ENCODE measurements around the gene NFKBIE. TPM values are rescaled to one million over a fixed set of nuclear protein-coding genes. Genes with fewer than 3 reads are reported as not detected.

NFKBIE gene
- total and polyA plus RNA-seq, 9 of the 15 experiments (the other 6 are each of a cell fraction or from before 2014, with no cell fraction given): 2.1 to 16.4 (median 11.7) TPM

DNA sequence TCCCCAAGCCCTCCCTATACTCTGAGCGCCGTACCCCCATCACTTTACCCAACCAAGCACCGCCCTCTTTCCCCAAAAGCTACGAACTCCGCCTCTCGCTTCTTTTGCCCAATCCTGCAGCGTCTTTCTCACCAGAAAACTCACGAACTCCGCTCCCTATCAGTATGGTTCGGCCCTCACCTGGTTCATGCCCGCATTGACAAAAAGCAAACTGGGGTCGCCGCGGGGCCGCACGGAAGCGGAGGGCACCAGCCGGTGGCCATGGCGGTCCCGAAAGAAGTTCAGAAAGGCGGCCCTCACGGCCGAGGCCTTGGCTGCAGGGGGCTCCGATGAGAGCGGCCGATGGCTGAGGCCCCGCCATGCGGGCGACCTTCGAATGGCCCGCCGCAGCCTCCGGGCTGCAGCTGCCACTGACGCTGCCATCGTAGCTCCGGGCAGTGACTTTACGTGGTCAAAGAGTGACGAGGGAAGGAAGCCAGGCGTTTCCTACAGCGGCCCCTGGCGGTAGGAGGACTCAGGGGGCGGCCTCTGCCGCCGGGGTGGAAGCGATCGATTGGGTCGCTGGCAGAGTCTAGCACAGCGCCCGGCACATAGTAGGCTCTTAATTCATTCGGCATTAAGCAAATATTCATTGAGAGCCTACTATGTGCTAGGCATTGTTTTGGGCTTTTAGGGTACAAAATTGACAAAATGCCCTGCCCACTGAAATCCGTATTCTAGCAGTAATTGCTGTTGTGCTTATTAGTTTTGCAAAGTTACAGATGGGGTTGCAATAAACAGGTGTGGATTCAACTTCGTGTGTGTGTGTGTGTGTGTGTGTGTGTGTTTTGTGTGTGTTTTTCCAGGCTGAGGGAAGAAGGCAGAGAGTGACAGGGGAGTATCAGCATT is 47.8 kb upstream of the NFKBIE start, which contains the start of gene AARS2 (continued):
- TF ChIP-seq, protein P1, sequence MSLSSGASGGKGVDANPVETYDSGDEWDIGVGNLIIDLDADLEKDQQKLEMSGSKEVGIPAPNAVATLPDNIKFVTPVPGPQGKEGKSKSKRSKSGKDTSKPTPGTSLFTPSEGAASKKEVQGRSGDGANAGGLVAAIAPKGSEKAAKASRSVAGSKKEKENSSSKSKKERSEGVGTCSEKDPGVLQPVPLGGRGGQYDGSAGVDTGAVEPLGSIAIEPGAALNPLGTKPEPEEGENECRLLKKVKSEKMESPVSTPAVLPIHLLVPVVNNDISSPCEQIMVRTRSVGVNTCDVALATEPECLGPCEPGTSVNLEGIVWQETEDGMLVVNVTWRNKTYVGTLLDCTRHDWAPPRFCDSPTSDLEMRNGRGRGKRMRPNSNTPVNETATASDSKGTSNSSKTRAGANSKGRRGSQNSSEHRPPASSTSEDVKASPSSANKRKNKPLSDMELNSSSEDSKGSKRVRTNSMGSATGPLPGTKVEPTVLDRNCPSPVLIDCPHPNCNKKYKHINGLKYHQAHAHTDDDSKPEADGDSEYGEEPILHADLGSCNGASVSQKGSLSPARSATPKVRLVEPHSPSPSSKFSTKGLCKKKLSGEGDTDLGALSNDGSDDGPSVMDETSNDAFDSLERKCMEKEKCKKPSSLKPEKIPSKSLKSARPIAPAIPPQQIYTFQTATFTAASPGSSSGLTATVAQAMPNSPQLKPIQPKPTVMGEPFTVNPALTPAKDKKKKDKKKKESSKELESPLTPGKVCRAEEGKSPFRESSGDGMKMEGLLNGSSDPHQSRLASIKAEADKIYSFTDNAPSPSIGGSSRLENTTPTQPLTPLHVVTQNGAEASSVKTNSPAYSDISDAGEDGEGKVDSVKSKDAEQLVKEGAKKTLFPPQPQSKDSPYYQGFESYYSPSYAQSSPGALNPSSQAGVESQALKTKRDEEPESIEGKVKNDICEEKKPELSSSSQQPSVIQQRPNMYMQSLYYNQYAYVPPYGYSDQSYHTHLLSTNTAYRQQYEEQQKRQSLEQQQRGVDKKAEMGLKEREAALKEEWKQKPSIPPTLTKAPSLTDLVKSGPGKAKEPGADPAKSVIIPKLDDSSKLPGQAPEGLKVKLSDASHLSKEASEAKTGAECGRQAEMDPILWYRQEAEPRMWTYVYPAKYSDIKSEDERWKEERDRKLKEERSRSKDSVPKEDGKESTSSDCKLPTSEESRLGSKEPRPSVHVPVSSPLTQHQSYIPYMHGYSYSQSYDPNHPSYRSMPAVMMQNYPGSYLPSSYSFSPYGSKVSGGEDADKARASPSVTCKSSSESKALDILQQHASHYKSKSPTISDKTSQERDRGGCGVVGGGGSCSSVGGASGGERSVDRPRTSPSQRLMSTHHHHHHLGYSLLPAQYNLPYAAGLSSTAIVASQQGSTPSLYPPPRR (CRISPR knock-in tag; IDR thresholded peaks at IDR 0.05; ENCODE audit: borderline replicate concordance): 0 out of 2 replicates have a peak, but pooled peaks have one; percentile 66
- TF ChIP-seq PURB (CRISPR knock-in tag; IDR thresholded peaks at IDR 0.05; ENCODE audit: low read depth) (no peak), RHOXF2B (CRISPR knock-in tag; conservative IDR thresholded peaks at IDR 0.05) (0 out of 2 replicates have a peak, but pooled peaks have one; percentile 51), MAFG (tag; conservative IDR thresholded peaks at IDR 0.05) (no peak), YBX1 (IDR thresholded peaks at IDR 0.05) (no peak), STAT5B (CRISPR knock-in tag; IDR thresholded peaks at IDR 0.05) (no peak), E2F3 (CRISPR knock-in tag; IDR thresholded peaks at IDR 0.05) (no peak)
- TF ChIP-seq, protein P2, sequence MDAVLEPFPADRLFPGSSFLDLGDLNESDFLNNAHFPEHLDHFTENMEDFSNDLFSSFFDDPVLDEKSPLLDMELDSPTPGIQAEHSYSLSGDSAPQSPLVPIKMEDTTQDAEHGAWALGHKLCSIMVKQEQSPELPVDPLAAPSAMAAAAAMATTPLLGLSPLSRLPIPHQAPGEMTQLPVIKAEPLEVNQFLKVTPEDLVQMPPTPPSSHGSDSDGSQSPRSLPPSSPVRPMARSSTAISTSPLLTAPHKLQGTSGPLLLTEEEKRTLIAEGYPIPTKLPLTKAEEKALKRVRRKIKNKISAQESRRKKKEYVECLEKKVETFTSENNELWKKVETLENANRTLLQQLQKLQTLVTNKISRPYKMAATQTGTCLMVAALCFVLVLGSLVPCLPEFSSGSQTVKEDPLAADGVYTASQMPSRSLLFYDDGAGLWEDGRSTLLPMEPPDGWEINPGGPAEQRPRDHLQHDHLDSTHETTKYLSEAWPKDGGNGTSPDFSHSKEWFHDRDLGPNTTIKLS (IDR thresholded peaks at IDR 0.05; ENCODE audit: borderline replicate concordance, low read depth): peak; percentile 91
- TF ChIP-seq, protein P3, sequence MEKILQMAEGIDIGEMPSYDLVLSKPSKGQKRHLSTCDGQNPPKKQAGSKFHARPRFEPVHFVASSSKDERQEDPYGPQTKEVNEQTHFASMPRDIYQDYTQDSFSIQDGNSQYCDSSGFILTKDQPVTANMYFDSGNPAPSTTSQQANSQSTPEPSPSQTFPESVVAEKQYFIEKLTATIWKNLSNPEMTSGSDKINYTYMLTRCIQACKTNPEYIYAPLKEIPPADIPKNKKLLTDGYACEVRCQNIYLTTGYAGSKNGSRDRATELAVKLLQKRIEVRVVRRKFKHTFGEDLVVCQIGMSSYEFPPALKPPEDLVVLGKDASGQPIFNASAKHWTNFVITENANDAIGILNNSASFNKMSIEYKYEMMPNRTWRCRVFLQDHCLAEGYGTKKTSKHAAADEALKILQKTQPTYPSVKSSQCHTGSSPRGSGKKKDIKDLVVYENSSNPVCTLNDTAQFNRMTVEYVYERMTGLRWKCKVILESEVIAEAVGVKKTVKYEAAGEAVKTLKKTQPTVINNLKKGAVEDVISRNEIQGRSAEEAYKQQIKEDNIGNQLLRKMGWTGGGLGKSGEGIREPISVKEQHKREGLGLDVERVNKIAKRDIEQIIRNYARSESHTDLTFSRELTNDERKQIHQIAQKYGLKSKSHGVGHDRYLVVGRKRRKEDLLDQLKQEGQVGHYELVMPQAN (IDR thresholded peaks at IDR 0.05; ENCODE audit: borderline replicate concordance): no peak
- TF ChIP-seq, protein P4, sequence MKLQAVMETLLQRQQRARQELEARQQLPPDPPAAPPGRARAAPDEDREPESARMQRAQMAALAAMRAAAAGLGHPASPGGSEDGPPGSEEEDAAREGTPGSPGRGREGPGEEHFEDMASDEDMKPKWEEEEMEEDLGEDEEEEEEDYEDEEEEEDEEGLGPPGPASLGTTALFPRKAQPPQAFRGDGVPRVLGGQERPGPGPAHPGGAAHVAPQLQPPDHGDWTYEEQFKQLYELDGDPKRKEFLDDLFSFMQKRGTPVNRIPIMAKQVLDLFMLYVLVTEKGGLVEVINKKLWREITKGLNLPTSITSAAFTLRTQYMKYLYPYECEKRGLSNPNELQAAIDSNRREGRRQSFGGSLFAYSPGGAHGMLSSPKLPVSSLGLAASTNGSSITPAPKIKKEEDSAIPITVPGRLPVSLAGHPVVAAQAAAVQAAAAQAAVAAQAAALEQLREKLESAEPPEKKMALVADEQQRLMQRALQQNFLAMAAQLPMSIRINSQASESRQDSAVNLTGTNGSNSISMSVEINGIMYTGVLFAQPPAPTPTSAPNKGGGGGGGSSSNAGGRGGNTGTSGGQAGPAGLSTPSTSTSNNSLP (IDR thresholded peaks at IDR 0.05; ENCODE audit: borderline replicate concordance, low read depth, low read length): no peak
- TF ChIP-seq, protein P5, sequence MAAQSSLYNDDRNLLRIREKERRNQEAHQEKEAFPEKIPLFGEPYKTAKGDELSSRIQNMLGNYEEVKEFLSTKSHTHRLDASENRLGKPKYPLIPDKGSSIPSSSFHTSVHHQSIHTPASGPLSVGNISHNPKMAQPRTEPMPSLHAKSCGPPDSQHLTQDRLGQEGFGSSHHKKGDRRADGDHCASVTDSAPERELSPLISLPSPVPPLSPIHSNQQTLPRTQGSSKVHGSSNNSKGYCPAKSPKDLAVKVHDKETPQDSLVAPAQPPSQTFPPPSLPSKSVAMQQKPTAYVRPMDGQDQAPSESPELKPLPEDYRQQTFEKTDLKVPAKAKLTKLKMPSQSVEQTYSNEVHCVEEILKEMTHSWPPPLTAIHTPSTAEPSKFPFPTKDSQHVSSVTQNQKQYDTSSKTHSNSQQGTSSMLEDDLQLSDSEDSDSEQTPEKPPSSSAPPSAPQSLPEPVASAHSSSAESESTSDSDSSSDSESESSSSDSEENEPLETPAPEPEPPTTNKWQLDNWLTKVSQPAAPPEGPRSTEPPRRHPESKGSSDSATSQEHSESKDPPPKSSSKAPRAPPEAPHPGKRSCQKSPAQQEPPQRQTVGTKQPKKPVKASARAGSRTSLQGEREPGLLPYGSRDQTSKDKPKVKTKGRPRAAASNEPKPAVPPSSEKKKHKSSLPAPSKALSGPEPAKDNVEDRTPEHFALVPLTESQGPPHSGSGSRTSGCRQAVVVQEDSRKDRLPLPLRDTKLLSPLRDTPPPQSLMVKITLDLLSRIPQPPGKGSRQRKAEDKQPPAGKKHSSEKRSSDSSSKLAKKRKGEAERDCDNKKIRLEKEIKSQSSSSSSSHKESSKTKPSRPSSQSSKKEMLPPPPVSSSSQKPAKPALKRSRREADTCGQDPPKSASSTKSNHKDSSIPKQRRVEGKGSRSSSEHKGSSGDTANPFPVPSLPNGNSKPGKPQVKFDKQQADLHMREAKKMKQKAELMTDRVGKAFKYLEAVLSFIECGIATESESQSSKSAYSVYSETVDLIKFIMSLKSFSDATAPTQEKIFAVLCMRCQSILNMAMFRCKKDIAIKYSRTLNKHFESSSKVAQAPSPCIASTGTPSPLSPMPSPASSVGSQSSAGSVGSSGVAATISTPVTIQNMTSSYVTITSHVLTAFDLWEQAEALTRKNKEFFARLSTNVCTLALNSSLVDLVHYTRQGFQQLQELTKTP (IDR thresholded peaks at IDR 0.05; ENCODE audit: low read depth in 1 of 2, partially characterized antibody in 2 of 2): peak in 1 of 2 experiments; percentile 74
